Caco-2 (cell line): Measurements from ENCODE around the gene TPRG1L. TPM values are rescaled to one million over a fixed set of nuclear protein-coding genes. Genes with fewer than 3 reads are reported as not detected.

Source experiments
- BruUV-seq: library from RNA; stranded (reverse); fragments of 400-500 nt; replicated peaks from 2 replicates; lab custom pipeline; 2021; lab: Mats Ljungman, UMichigan
- CTCF ChIA-PET: fragments of 300-600 bp; sonication (Branson Sonifier 250); formaldehyde crosslinking; loops from one replicate; lab custom pipeline; 2022; ENCODE audit warnings: antibody characterized with exemption; lab: Charles Lee
- POLR2A ChIA-PET: fragments of 300-600 bp; sonication (Branson Sonifier 250); formaldehyde crosslinking; loops from one replicate; lab custom pipeline; 2022; ENCODE audit warnings: antibody characterized with exemption; lab: Charles Lee
- DNase-seq, 2 experiments: peaks; one replicate each; pipeline versions ENCODE4 v3.0.0 to v3.0.0-alpha.2; 2020 to 2022
- H3K27me3 ChIP-seq: replicated peaks from 2 replicates; pipeline ENCODE4 v1.6.0; 2011; ENCODE audit warnings: low read length; ENCODE audit not compliant: control insufficient read depth, insufficient read depth
- H3K36me3 ChIP-seq: 2 replicates; pipeline ENCODE4 v1.5.1; 2011; ENCODE audit warnings: low read length; ENCODE audit not compliant: control insufficient read depth, insufficient read depth
- H3K4me1 ChIP-seq: fragments of 250-450 bp; sonication (Bioruptor Pico); 2 replicates; pipeline ENCODE4 v1.5.1; 2020; ENCODE audit warnings: mild to moderate bottlenecking
- H3K4me3 ChIP-seq: 2 replicates; pipeline ENCODE4 v1.5.1; 2011; ENCODE audit warnings: low read depth, mild to moderate bottlenecking, control low read depth, low read length
- H3K9me3 ChIP-seq: fragments of 250-450 bp; sonication (Bioruptor Pico); 2 replicates; pipeline ENCODE4 v1.5.1; 2020; ENCODE audit warnings: mild to moderate bottlenecking, moderate library complexity
- H3K27ac Mint-ChIP-seq: one replicate; pipeline ENCODE4 v1.8.0; 2022; ENCODE audit warnings: mixed read lengths; ENCODE audit not compliant: unreplicated experiment
- H3K27me3 Mint-ChIP-seq: one replicate; pipeline ENCODE4 v1.8.0; 2022; ENCODE audit warnings: mixed read lengths; ENCODE audit not compliant: insufficient read depth, unreplicated experiment
- H3K36me3 Mint-ChIP-seq: one replicate; pipeline ENCODE4 v1.8.0; 2022; ENCODE audit warnings: mild to moderate bottlenecking, mixed read lengths; ENCODE audit not compliant: insufficient read depth, unreplicated experiment
- H3K4me1 Mint-ChIP-seq: one replicate; pipeline ENCODE4 v1.8.0; 2022; ENCODE audit warnings: low read depth, mixed read lengths; ENCODE audit not compliant: unreplicated experiment
- H3K4me3 Mint-ChIP-seq: one replicate; pipeline ENCODE4 v1.8.0; 2022; ENCODE audit warnings: mild to moderate bottlenecking, moderate library complexity, mixed read lengths; ENCODE audit not compliant: unreplicated experiment
- H3K9me3 Mint-ChIP-seq: one replicate; pipeline ENCODE4 v1.8.0; 2022; ENCODE audit warnings: mixed read lengths; ENCODE audit not compliant: unreplicated experiment
- intact Hi-C: fragments of 100-400 bp; cut with micrococcal nuclease; formaldehyde crosslinking; loops from one replicate; pipeline ENCODE4 v1.10.0; 2022; ENCODE audit not compliant: unreplicated experiment
- total RNA-seq: library from RNA; stranded (reverse); gene quantifications from 2 replicates; pipeline ENCODE4 v1.2.3, GENCODE V29; 2022
- TF ChIP-seq, protein P1 (sequence below), 2 experiments: fragments of 200-600 bp in 1 of 2; IDR thresholded peaks; 1 replicate in 1 of 2; 2 replicates in 1 of 2; pipeline versions ENCODE4 v1.5.1 to v1.8.0; 2011 to 2022; ENCODE audit warnings: antibody characterized with exemption in 1 of 2, control low read depth in 1 of 2, inconsistent platforms in 1 of 2, low read depth in 1 of 2, low read length in 1 of 2, mild to moderate bottlenecking in 1 of 2, moderate library complexity in 1 of 2; ENCODE audit not compliant: insufficient read depth in 1 of 2, severe bottlenecking in 1 of 2, unreplicated experiment in 1 of 2

Gene TPRG1L
- total RNA-seq, 1 experiment from 2014 or later, result 43.9 TPM

DNA sequence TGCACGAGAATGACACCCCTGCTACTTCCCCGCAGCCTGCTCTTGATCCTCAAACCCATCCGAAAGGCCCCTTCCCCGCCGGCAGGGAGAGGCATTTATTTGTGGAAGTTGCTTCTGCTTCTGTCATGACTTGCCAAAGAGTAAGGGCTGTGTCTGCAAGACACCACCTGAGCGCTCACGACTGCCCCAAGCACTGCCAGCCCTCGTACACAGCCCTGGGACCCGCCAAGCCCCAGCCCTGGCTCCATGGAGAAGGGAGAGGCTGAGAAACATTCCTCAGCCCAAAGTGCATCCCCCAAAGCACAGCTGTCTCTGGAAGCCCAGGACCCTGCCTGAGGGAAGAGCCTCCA is 6.3 kb upstream of the TPRG1L start:
- H3K4me1 Mint-ChIP-seq, result peaks cover 29% of the 10 kb centered on the region
- no TSS peak for BruUV-seq
- Histone ChIP-seq H3K4me3 (no peak overlapping the region), H3K36me3 (no peaks in the 10 kb centered on the region), H3K4me1 (peaks cover 34% of the 10 kb centered on the region), H3K27me3 (no peaks in the 10 kb centered on the region), H3K9me3 (no peaks in the 10 kb centered on the region)
- no peak overlapping the region for H3K4me3 Mint-ChIP-seq
- intact Hi-C loops, result loop anchor here (2.0 kb wide), 1 partner anchor 166 kb away; no protein-coding TSS in a partner anchor
- CTCF ChIA-PET, result interaction anchor here (0.7 to 1.7 kb wide), 17 partner anchors 8 to 165 kb away, joined by 3 to 44 read pairs (median 5); partner anchors contain the start of gene TP73
- POLR2A ChIA-PET, result interaction anchor here (1.0 kb wide), 1 partner anchor 87 kb away, joined by 4 read pairs; no protein-coding TSS in a partner anchor
- peaks cover under 1% of the 10 kb centered on the region for H3K36me3 Mint-ChIP-seq
- TF ChIP-seq, protein P1, sequence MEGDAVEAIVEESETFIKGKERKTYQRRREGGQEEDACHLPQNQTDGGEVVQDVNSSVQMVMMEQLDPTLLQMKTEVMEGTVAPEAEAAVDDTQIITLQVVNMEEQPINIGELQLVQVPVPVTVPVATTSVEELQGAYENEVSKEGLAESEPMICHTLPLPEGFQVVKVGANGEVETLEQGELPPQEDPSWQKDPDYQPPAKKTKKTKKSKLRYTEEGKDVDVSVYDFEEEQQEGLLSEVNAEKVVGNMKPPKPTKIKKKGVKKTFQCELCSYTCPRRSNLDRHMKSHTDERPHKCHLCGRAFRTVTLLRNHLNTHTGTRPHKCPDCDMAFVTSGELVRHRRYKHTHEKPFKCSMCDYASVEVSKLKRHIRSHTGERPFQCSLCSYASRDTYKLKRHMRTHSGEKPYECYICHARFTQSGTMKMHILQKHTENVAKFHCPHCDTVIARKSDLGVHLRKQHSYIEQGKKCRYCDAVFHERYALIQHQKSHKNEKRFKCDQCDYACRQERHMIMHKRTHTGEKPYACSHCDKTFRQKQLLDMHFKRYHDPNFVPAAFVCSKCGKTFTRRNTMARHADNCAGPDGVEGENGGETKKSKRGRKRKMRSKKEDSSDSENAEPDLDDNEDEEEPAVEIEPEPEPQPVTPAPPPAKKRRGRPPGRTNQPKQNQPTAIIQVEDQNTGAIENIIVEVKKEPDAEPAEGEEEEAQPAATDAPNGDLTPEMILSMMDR (IDR thresholded peaks at IDR 0.05; ENCODE audit: insufficient read depth in 1 of 2, low read depth in 1 of 2, low read length in 1 of 2, severe bottlenecking in 1 of 2, unreplicated experiment in 1 of 2), result no peak
- H3K27me3 Mint-ChIP-seq, result no peaks in the 10 kb centered on the region
- H3K9me3 Mint-ChIP-seq, result no peaks in the 10 kb centered on the region
- DNase-seq, result no peak
- H3K27ac Mint-ChIP-seq, result no peak overlapping the region

DNA sequence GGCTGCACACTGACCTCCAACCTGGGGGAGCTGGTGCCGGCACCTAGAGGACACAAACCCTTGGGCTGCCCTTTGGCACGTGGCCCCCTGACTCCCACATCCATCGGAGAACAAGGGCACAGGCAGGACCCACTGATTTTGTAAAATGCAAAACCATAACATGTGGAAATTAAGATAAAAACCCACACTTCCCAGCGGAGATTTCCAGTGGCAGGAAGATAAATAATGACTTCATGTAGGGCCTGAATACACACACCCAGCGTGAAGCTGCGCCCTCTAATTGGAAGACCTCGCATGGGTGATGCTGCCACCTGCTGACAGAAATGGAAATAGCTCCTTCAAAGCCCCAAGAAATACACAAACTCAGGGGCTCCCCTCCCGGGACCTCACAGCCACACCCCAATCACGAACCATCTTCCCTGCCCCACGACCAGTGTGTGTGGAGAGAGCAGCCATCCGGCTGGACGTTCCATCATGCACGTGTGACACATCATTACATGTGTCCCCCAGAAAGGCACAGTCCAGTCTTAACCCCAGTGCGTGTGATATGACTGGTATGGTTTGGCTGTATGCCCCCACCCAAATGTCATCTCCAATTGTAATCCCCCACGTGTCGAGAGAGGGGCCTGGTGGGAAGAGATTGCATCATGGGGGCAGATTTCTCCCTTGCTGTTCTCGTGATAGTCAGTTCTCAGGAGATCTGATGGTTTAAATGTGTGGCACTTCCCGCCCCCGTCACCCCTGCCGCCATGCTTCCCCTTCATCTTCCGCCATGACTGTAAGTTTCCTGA is 5.7 kb upstream of the TPRG1L start:
- peaks cover 29% of the 10 kb centered on the region for H3K4me1 ChIP-seq
- Mint-ChIP-seq H3K36me3 (no peaks in the 10 kb centered on the region), H3K4me3 (no peak overlapping the region), H3K27me3 (no peaks in the 10 kb centered on the region), H3K4me1 (peaks cover 28% of the 10 kb centered on the region), H3K9me3 (no peaks in the 10 kb centered on the region), H3K27ac (no peak overlapping the region)
- ChIA-PET CTCF (interaction anchor here (0.6 to 1.7 kb wide), 19 partner anchors 8 to 166 kb away, joined by 3 to 44 read pairs (median 5); partner anchors contain the start of gene TP73), POLR2A (interaction anchor here (1.0 kb wide), 1 partner anchor 88 kb away, joined by 4 read pairs; no protein-coding TSS in a partner anchor)
- no peaks in the 10 kb centered on the region for H3K9me3 ChIP-seq
- no TSS peak for BruUV-seq
- DNase-seq, result peak; percentile 65 to 73
- no peaks in the 10 kb centered on the region for H3K27me3 ChIP-seq
- no peaks in the 10 kb centered on the region for H3K36me3 ChIP-seq
- TF ChIP-seq, protein P1 (IDR thresholded peaks at IDR 0.05; ENCODE audit: insufficient read depth in 1 of 2, low read depth in 1 of 2, low read length in 1 of 2, severe bottlenecking in 1 of 2, unreplicated experiment in 1 of 2), result peak; percentile 78 to 82
- intact Hi-C loops, result loop anchor here (1.0 to 2.0 kb wide), 3 partner anchors 32 to 166 kb away; no protein-coding TSS in a partner anchor
- no peak overlapping the region for H3K4me3 ChIP-seq

DNA sequence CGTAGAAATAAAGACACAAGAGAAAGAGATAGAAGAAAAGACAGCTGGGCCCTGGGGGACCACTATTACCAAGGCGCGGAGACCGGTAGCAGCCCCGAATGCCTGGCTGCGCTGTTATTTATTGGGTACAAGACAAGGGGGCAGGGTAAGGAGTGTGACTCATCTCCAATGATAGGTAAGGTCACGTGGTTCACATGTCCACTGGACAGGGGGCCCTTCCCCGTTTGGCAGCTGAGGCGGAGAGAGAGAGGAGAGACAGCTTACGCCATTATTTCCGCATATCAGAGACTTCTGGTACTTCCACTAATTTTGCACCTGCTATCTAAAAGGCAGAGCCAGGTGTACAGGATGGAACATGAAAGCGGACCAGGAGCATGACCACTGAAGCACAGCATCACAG is 4.1 kb upstream of the TPRG1L start:
- H3K9me3 Mint-ChIP-seq, result no peaks in the 10 kb centered on the region
- DNase-seq, result no peak
- Histone ChIP-seq H3K4me3 (no peak overlapping the region), H3K27me3 (no peaks in the 10 kb centered on the region), H3K4me1 (peaks cover 13% of the 10 kb centered on the region), H3K9me3 (no peaks in the 10 kb centered on the region), H3K36me3 (no peaks in the 10 kb centered on the region)
- no peaks in the 10 kb centered on the region for H3K27me3 Mint-ChIP-seq
- TF ChIP-seq, protein P1 (IDR thresholded peaks at IDR 0.05; ENCODE audit: insufficient read depth in 1 of 2, low read depth in 1 of 2, low read length in 1 of 2, severe bottlenecking in 1 of 2, unreplicated experiment in 1 of 2), result no peak
- peaks cover 10% of the 10 kb centered on the region for H3K36me3 Mint-ChIP-seq
- BruUV-seq, result no TSS peak
- POLR2A ChIA-PET, result no interaction called here
- no peak overlapping the region for H3K4me3 Mint-ChIP-seq
- peaks cover 17% of the 10 kb centered on the region for H3K4me1 Mint-ChIP-seq
- intact Hi-C loops, result loop anchor here (5.0 kb wide), 1 partner anchor 102 kb away; no protein-coding TSS in a partner anchor
- CTCF ChIA-PET, result interaction anchor here (1.3 to 2.6 kb wide), 4 partner anchors 29 to 168 kb away, joined by 4 to 24 read pairs (median 8); no protein-coding TSS in a partner anchor
- H3K27ac Mint-ChIP-seq, result no peak overlapping the region
